Neural crest cell (in vitro differentiated cells): ENCODE data around the gene TXNDC2. TPM values are rescaled to one million over a fixed set of nuclear protein-coding genes. Genes with fewer than 3 reads are reported as not detected.

ENCODE experiments used
- DNase-seq: peaks from one replicate; pipeline ENCODE4 v3.0.0; 2021; ENCODE audit warnings: low read depth, mixed read lengths, low spot score
- H3K27ac Mint-ChIP-seq: one replicate; pipeline ENCODE4 v1.8.0; 2021; ENCODE audit warnings: mild to moderate bottlenecking, mixed read lengths; ENCODE audit not compliant: unreplicated experiment
- H3K27me3 Mint-ChIP-seq: 2 replicates; pipeline ENCODE4 v1.8.0; 2021; ENCODE audit warnings: low read depth, mild to moderate bottlenecking, mixed read lengths
- H3K36me3 Mint-ChIP-seq: 2 replicates; pipeline ENCODE4 v1.8.0; 2021; ENCODE audit warnings: low read depth, mild to moderate bottlenecking, mixed read lengths
- H3K4me1 Mint-ChIP-seq: 2 replicates; pipeline ENCODE4 v1.8.0; 2021; ENCODE audit warnings: mixed read lengths
- H3K4me3 Mint-ChIP-seq: one replicate; pipeline ENCODE4 v1.8.0; 2021; ENCODE audit warnings: mild to moderate bottlenecking, mixed read lengths
- H3K9me3 Mint-ChIP-seq: 2 replicates; pipeline ENCODE4 v1.8.0; 2021; ENCODE audit warnings: mixed read lengths
- CTCF ChIP-seq: fragments of 200-600 bp; sonication (generic); conservative IDR thresholded peaks from 2 replicates; pipeline ENCODE4 v1.5.0; 2021; ENCODE audit warnings: antibody characterized with exemption, mild to moderate bottlenecking
- total RNA-seq: library from RNA; stranded (reverse); gene quantifications from 2 replicates; pipeline ENCODE4 v1.2.1, GENCODE V29; 2021

Gene TXNDC2
- total RNA-seq, 1 donor from 2014 or later, result not detected

GRCh38 chr18:9850309-9850708 lies 35.5 kb upstream of the TXNDC2 start:
- H3K27ac Mint-ChIP-seq, result no peak overlapping the region
- H3K4me1 Mint-ChIP-seq, result no peaks in the 10 kb centered on the region
- H3K27me3 Mint-ChIP-seq, result no peaks in the 10 kb centered on the region
- H3K36me3 Mint-ChIP-seq, result peaks cover 3% of the 10 kb centered on the region
- no peak overlapping the region for H3K4me3 Mint-ChIP-seq
- TF ChIP-seq CTCF, result no peak
- peaks cover 4% of the 10 kb centered on the region for H3K9me3 Mint-ChIP-seq
- no peak for DNase-seq

DNA sequence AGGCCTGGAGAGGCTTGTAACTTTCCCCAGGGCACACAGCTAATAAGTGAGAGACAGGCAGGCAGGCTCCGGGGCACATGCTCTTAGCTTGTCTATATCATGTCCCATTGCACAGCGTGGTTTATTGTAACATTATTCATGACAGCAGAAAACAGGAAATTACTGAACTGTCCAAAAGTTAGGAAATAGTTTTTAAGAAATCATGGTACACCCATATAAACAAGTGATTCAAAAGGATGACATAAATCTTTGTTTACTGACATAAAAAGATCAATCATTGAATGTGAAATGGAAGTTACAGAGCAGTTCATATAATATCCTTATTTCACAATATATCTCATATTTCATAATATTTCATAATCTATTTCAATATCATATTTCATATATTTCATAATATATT lies 34.3 kb upstream of the TXNDC2 start:
- Mint-ChIP-seq H3K9me3 (peaks cover 4% of the 10 kb centered on the region), H3K4me3 (no peak overlapping the region), H3K4me1 (no peaks in the 10 kb centered on the region), H3K27ac (no peak overlapping the region), H3K27me3 (no peaks in the 10 kb centered on the region), H3K36me3 (peaks cover 3% of the 10 kb centered on the region)
- TF ChIP-seq CTCF, result no peak
- DNase-seq, result no peak

DNA sequence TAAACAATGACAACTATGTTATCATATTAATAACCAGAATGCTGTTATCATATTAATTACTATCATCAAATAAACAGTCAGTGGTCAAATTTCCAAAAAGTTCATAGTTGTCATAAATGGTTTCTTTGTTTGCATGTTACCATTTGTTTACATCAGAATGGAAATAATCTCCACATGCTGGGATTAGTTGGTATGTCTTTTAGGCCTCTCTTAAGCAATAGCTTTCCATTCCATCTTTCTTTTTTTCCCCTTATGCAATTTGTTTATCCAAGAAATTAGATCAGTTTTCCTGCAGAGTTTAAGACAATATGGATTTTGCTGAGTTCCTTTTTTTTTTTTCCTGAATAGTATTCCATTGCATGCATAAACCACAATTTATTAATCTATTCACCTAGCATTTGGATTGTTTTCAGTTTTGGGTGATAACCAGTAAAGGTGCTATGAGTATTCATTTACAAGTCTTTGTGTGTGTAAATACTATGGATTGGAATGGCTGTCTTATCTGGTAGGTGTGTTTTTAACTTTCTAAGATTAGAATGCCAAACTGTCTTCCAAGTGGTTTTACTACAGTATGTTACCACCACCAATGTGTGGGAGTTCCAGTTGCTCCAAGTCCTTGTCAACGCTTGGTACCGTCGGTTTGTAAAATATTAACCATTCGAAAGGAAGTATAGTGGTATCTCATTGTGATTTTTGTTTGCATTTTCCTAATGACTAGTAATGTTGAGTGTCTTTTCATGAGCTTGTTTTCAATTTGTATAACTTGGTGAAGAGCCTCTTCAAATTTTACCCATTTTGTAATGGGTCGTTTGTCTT lies 33.3 kb upstream of the TXNDC2 start:
- Mint-ChIP-seq H3K27ac (no peak overlapping the region), H3K36me3 (peaks cover 3% of the 10 kb centered on the region), H3K27me3 (no peaks in the 10 kb centered on the region), H3K9me3 (peaks cover 4% of the 10 kb centered on the region), H3K4me3 (no peak overlapping the region), H3K4me1 (no peaks in the 10 kb centered on the region)
- DNase-seq, result no peak
- no peak for TF ChIP-seq CTCF

- no peak overlapping the region for H3K27ac Mint-ChIP-seq
- no peak for DNase-seq
- H3K36me3 Mint-ChIP-seq, result peaks cover 3% of the 10 kb centered on the region
- H3K4me3 Mint-ChIP-seq, result no peak overlapping the region
- no peaks in the 10 kb centered on the region for H3K4me1 Mint-ChIP-seq
- no peaks in the 10 kb centered on the region for H3K27me3 Mint-ChIP-seq
- H3K9me3 Mint-ChIP-seq, result peaks cover 4% of the 10 kb centered on the region
- no peak for TF ChIP-seq CTCF
Measured at GRCh38 chr18:9854801-9855676, 30.7 kb upstream of the TXNDC2 start.

GRCh38 chr18:9855681-9856080 lies 30.1 kb upstream of the TXNDC2 start:
- Mint-ChIP-seq H3K4me3 (no peak overlapping the region), H3K36me3 (peaks cover 3% of the 10 kb centered on the region), H3K27me3 (no peaks in the 10 kb centered on the region), H3K9me3 (peaks cover 4% of the 10 kb centered on the region), H3K4me1 (no peaks in the 10 kb centered on the region), H3K27ac (no peak overlapping the region)
- DNase-seq, result no peak
- no peak for TF ChIP-seq CTCF
